H1 (cell line): Measurements from ENCODE around the gene IQCM. TPM values are rescaled to one million over a fixed set of nuclear protein-coding genes. Genes with fewer than 3 reads are reported as not detected.

Experiments
- CTCF ChIA-PET: fragments of 300-600 bp; sonication (Branson Sonifier 250); formaldehyde crosslinking; loops from one replicate; lab custom pipeline; 2021; ENCODE audit not compliant: partially characterized antibody; lab: Charles Lee
- POLR2A ChIA-PET: fragments of 300-600 bp; sonication (Branson Sonifier 250); formaldehyde crosslinking; loops from one replicate; lab custom pipeline; 2021; ENCODE audit warnings: inconsistent platforms; ENCODE audit not compliant: partially characterized antibody; lab: Charles Lee
- DNase-seq, 2 experiments: peaks; one replicate each; pipeline versions ENCODE4 v3.0.0 to v3.0.0-alpha.2; 2010 to 2022; ENCODE audit warnings: low spot score in 2 of 2, low read depth in 1 of 2, mixed read lengths in 1 of 2
- FAIRE-seq: peaks from 2 replicates; lab custom pipeline; 2011; peaks lifted over from hg19 to GRCh38; lab: Jason Lieb, UNC
- H2AFZ ChIP-seq: 2 replicates; pipeline ENCODE4 v1.8.1; 2012; ENCODE audit warnings: low read length, inconsistent platforms
- H2AK5ac ChIP-seq: 2 replicates; pipeline ENCODE4 v1.6.1; 2013; ENCODE audit warnings: low read depth, low read length
- H2BK120ac ChIP-seq: replicated peaks from 2 replicates; pipeline ENCODE3; 2013; ENCODE audit warnings: low read depth, low read length, inconsistent platforms
- H2BK12ac ChIP-seq: 2 replicates; pipeline ENCODE4 v1.6.1; 2013; ENCODE audit warnings: low read depth, low read length
- H2BK15ac ChIP-seq: 2 replicates; pipeline ENCODE4 v1.6.1; 2013; ENCODE audit warnings: low read length
- H2BK20ac ChIP-seq: 2 replicates; pipeline ENCODE4 v1.6.1; 2013; ENCODE audit warnings: low read length
- H2BK5ac ChIP-seq: 2 replicates; pipeline ENCODE4 v1.6.1; 2013; ENCODE audit warnings: low read depth, low read length
- H3K14ac ChIP-seq: 2 replicates; pipeline ENCODE4 v1.6.1; 2013; ENCODE audit warnings: inconsistent platforms; ENCODE audit not compliant: insufficient read length
- H3K18ac ChIP-seq: 2 replicates; pipeline ENCODE4 v1.6.1; 2013; ENCODE audit warnings: low read length; ENCODE audit errors: extremely low read depth
- H3K23ac ChIP-seq: 2 replicates; pipeline ENCODE4 v1.6.1; 2013; ENCODE audit warnings: inconsistent platforms; ENCODE audit not compliant: insufficient read length
- H3K23me2 ChIP-seq: 2 replicates; pipeline ENCODE4 v1.6.1; 2013; ENCODE audit warnings: low read depth, low read length
- H3K27ac ChIP-seq: 2 replicates; pipeline ENCODE4 v1.6.1; 2011; ENCODE audit warnings: low read depth, low read length, inconsistent platforms
- H3K27me3 ChIP-seq, 4 experiments: replicated peaks in 1 of 4; 1 replicate in 1 of 4; 2 replicates in 3 of 4; pipeline versions ENCODE4 v1.6.1 to v1.8.1; 2011 to 2013; ENCODE audit warnings: low read length in 3 of 4, mild to moderate bottlenecking in 3 of 4, inconsistent platforms in 2 of 4, mixed read lengths in 2 of 4, moderate library complexity in 1 of 4; ENCODE audit not compliant: control insufficient read depth in 3 of 4, insufficient read depth in 3 of 4; ENCODE audit errors: extremely low read depth in 1 of 4
- H3K36me3 ChIP-seq, 4 experiments: 2 replicates each; pipeline versions ENCODE4 v1.6.1 to v1.8.1; 2011 to 2013; ENCODE audit warnings: mild to moderate bottlenecking in 4 of 4, low read length in 3 of 4, moderate library complexity in 2 of 4, control low read depth in 1 of 4, inconsistent platforms in 1 of 4; ENCODE audit not compliant: insufficient read depth in 4 of 4, control insufficient read depth in 2 of 4
- H3K4ac ChIP-seq: replicated peaks from 2 replicates; pipeline ENCODE3; 2013; ENCODE audit warnings: low read length, low read depth, mixed read lengths, inconsistent platforms; ENCODE audit not compliant: insufficient read length
- H3K4me1 ChIP-seq, 4 experiments: replicated peaks in 1 of 4; 1 replicate in 1 of 4; 2 replicates in 3 of 4; pipeline versions ENCODE4 v1.6.1 to v1.8.1; 2011 to 2013; ENCODE audit warnings: low read length in 3 of 4, inconsistent platforms in 2 of 4, mixed read lengths in 1 of 4; ENCODE audit not compliant: insufficient read depth in 4 of 4, control insufficient read depth in 3 of 4
- H3K4me2 ChIP-seq, 2 experiments: 2 replicates each; pipeline versions ENCODE4 v1.6.1 to v1.8.1; 2011 to 2013; ENCODE audit warnings: low read depth in 2 of 2, low read length in 2 of 2, control low read depth in 1 of 2, inconsistent platforms in 1 of 2, mild to moderate bottlenecking in 1 of 2; ENCODE audit not compliant: insufficient read depth in 1 of 2
- H3K4me3 ChIP-seq, 4 experiments: fragments of 200-600, 300-600 bp in 1 of 4; sonication (generic), shearing (Covaris generic), sonication (Bioruptor Twin) in 1 of 4; 2 replicates each; pipeline versions ENCODE4 v1.5.1 to v1.8.1; 2011 to 2016; ENCODE audit warnings: low read length in 4 of 4, low read depth in 3 of 4, control low read depth in 2 of 4, inconsistent platforms in 2 of 4, mild to moderate bottlenecking in 2 of 4, mixed read lengths in 1 of 4, moderate library complexity in 1 of 4; ENCODE audit not compliant: insufficient read depth in 2 of 4; ENCODE audit errors: extremely low read depth in 1 of 4
- H3K56ac ChIP-seq: replicated peaks from 2 replicates; pipeline ENCODE3; 2013; ENCODE audit warnings: low read depth, mild to moderate bottlenecking, mixed read lengths, low read length, inconsistent platforms; ENCODE audit not compliant: insufficient read length
- H3K79me1 ChIP-seq: 2 replicates; pipeline ENCODE4 v1.6.1; 2013; ENCODE audit warnings: low read depth, low read length, control low read depth
- H3K79me2 ChIP-seq, 2 experiments: 2 replicates each; pipeline versions ENCODE4 v1.6.1 to v1.8.1; 2012 to 2013; ENCODE audit warnings: low read length in 2 of 2, mild to moderate bottlenecking in 2 of 2, inconsistent platforms in 1 of 2; ENCODE audit not compliant: insufficient read depth in 2 of 2, control insufficient read depth in 1 of 2
- H3K9ac ChIP-seq, 4 experiments: replicated peaks in 1 of 4; 1 replicate in 1 of 4; 2 replicates in 3 of 4; pipeline versions ENCODE4 v1.6.1 to v1.8.1; 2011 to 2013; ENCODE audit warnings: low read depth in 3 of 4, low read length in 3 of 4, control low read depth in 2 of 4, mild to moderate bottlenecking in 2 of 4, moderate library complexity in 2 of 4, inconsistent platforms in 1 of 4; ENCODE audit errors: extremely low read depth in 1 of 4
- H3K9me3 ChIP-seq, 2 experiments: 2 replicates each; pipeline versions ENCODE4 v1.6.1 to v1.8.1; 2012 to 2013; ENCODE audit warnings: mild to moderate bottlenecking in 2 of 2, moderate library complexity in 2 of 2, control low read depth in 1 of 2, inconsistent platforms in 1 of 2, low read depth in 1 of 2, low read length in 1 of 2, mixed read lengths in 1 of 2; ENCODE audit not compliant: insufficient read depth in 2 of 2
- H4K20me1 ChIP-seq, 2 experiments: replicated peaks in 1 of 2; 2 replicates each; pipeline versions ENCODE3 to v1.8.1; 2011 to 2013; ENCODE audit warnings: inconsistent platforms in 2 of 2, low read length in 2 of 2, mild to moderate bottlenecking in 1 of 2; ENCODE audit not compliant: insufficient read depth in 2 of 2, control insufficient read depth in 1 of 2
- H4K5ac ChIP-seq: 2 replicates; pipeline ENCODE4 v1.6.1; 2013; ENCODE audit warnings: low read length, low read depth, mixed read lengths, inconsistent platforms; ENCODE audit not compliant: insufficient read length
- H4K8ac ChIP-seq: 2 replicates; pipeline ENCODE4 v1.8.0; 2013; ENCODE audit warnings: mild to moderate bottlenecking, moderate library complexity, low read length, inconsistent platforms; ENCODE audit not compliant: insufficient read depth; ENCODE audit errors: extremely low read depth
- H4K91ac ChIP-seq: replicated peaks from 2 replicates; pipeline ENCODE3; 2013; ENCODE audit warnings: low read length, mixed read lengths, inconsistent platforms; ENCODE audit not compliant: insufficient read length
- EGR1 ChIP-seq: IDR thresholded peaks from 2 replicates; pipeline ENCODE4 v1.6.1; 2011; ENCODE audit warnings: low read depth, low read length, borderline replicate concordance
- RBBP5 ChIP-seq: IDR thresholded peaks from 2 replicates; pipeline ENCODE4 v1.7.1; 2012; ENCODE audit warnings: low read depth, mild to moderate bottlenecking, inconsistent platforms, low read length, moderate library complexity, borderline replicate concordance
- SP2 ChIP-seq: IDR thresholded peaks from 2 replicates; pipeline ENCODE4 v1.6.1; 2012; ENCODE audit warnings: mild to moderate bottlenecking, low read length, inconsistent platforms
- WGBS, 2 experiments: shearing (Covaris generic) in 1 of 2; methylation state at CpG; one replicate each; pipeline versions ENCODE4 v1.1.6 to v1.1.7; 2013 to 2015; ENCODE audit warnings: low lambda C conversion rate in 2 of 2, mixed read lengths in 2 of 2, inconsistent platforms in 1 of 2, low coverage in 1 of 2, missing lambda C conversion rate in 1 of 2; ENCODE audit not compliant: insufficient replicate concordance in 2 of 2, insufficient coverage in 1 of 2, insufficient read length in 1 of 2; ENCODE audit errors: extremely low coverage in 1 of 2, missing lambda C conversion rate in 1 of 2; 5-methylcytosine and 5-hydroxymethylcytosine counted together
- polyA plus RNA-seq, 7 experiments: library from polyadenylated mRNA; depleted of rRNA in 3 of 7; stranded (reverse) in 5 of 7; unstranded in 2 of 7; fragments of >200 nt in 5 of 7; fragments of 200-250 nt in 2 of 7; gene quantifications; 1 replicate in 5 of 7; 2 replicates in 1 of 7; 4 replicates in 1 of 7; pipeline versions ENCODE4 v1.2.1 to v1.2.3, GENCODE V29; 2011 to 2013; ENCODE audit warnings: missing spikeins in 2 of 7, mixed read lengths in 2 of 7
- total RNA-seq: library from RNA; stranded (reverse); fragmentation: NEBNext Ultra II Directional; extraction: Animal tissue kit (Norgen Biotek cat#: 25700); gene quantifications from 2 replicates; pipeline ENCODE4 v1.2.1, GENCODE V29; 2021

The IQCM gene
- total and polyA plus RNA-seq, 2 of the 8 experiments (the other 6 are each of a cell fraction or from before 2014, with no cell fraction given): not detected

GRCh38 chr4:149838036-149838435 is 22.4 kb upstream of the IQCM start:
- Histone ChIP-seq H4K20me1 (no peaks in the 10 kb centered on the region), H3K14ac (no peak overlapping the region), H2AFZ (no peak overlapping the region), H3K23me2 (no peaks in the 10 kb centered on the region), H2BK120ac (no peak overlapping the region), H2BK12ac (no peak overlapping the region), H4K91ac (no peak overlapping the region), H3K79me2 (no peaks in the 10 kb centered on the region), H3K56ac (no peak overlapping the region), H3K4me2 (no peak overlapping the region), H3K79me1 (no peaks in the 10 kb centered on the region), H3K4ac (no peak overlapping the region), H3K27me3 (no peaks in the 10 kb centered on the region), H4K5ac (no peak overlapping the region), H3K9ac (no peak overlapping the region), H2AK5ac (no peak overlapping the region), H3K18ac (no peak overlapping the region), H4K8ac (no peak overlapping the region), H3K4me3 (no peak overlapping the region), H2BK15ac (no peak overlapping the region), H2BK5ac (no peak overlapping the region), H3K4me1 (0 out of 7 replicates have a peak, but pooled peaks cover 0 to 2% (median 0%) of the 10 kb centered on the region in 4 experiments), H3K9me3 (no peaks in the 10 kb centered on the region), H3K27ac (no peak overlapping the region), H3K23ac (no peak overlapping the region), H2BK20ac (no peak overlapping the region), H3K36me3 (no peaks in the 10 kb centered on the region)
- FAIRE-seq (no peak), DNase-seq (no peak)
- POLR2A ChIA-PET: no interaction called here
- CTCF ChIA-PET: interaction anchor here (0.8 kb wide), 1 partner anchor 701 kb away, joined by 3 read pairs; no protein-coding TSS in a partner anchor
- 86% methylated on average over 1 of the region's 1 CpG; no CpG with 5 or more reads in 1 of the 2 experiments for whole genome bisulfite sequencing, 2 experiments
- TF ChIP-seq RBBP5 (no peak), SP2 (no peak), EGR1 (no peak)
